PFSK-1 (cell line): ENCODE data around the gene PRRC1.

ENCODE experiments used
- POLR2AphosphoS5 ChIP-seq: IDR thresholded peaks from 2 replicates; pipeline ENCODE4 v1.6.1; 2012; ENCODE audit warnings: low read depth, mild to moderate bottlenecking, control low read depth, low read length, moderate library complexity
- REST ChIP-seq, 2 experiments: IDR thresholded peaks; 2 replicates each; pipeline versions ENCODE4 v1.6.1 to v1.8.0; 2011 to 2012; ENCODE audit warnings: low read depth in 2 of 2, low read length in 2 of 2, control low read depth in 1 of 2, inconsistent platforms in 1 of 2, mild to moderate bottlenecking in 1 of 2, moderate library complexity in 1 of 2; ENCODE audit not compliant: insufficient read depth in 1 of 2
- SIN3A ChIP-seq: IDR thresholded peaks from 2 replicates; pipeline ENCODE4 v1.6.1; 2012; ENCODE audit warnings: mild to moderate bottlenecking, low read length, moderate library complexity, borderline replicate concordance; ENCODE audit not compliant: insufficient read depth

- TF ChIP-seq POLR2AphosphoS5 = no peak
- TF ChIP-seq SIN3A = no peak
- TF ChIP-seq REST (IDR thresholded peaks at IDR 0.05; ENCODE audit: insufficient read depth in 1 of 2, low read depth in 2 of 2, low read length in 2 of 2) = no peak
Measured at GRCh38 chr5:127515693-127516440, 1.6 kb upstream of the PRRC1 start.
